AG08396 (cell line): ENCODE measurements around the gene SUMO3.

Experiments used
- DNase-seq: peaks from one replicate; pipeline ENCODE4 v3.0.0; 2012; ENCODE audit warnings: low spot score, mixed read lengths

The SUMO3 gene

GRCh38 chr21:44817914-44818639 lies at the start of gene SUMO3:
SUMO3 (minus strand) TSS chr21:44818062; CDS start chr21:44817968, 94 bp downstream.
- peak; percentile 96 for DNase-seq

GRCh38 chr21:44867464-44867863 lies 49.6 kb upstream of the SUMO3 start:
- no peak for DNase-seq

- no peak for DNase-seq
These were observed 48.9 kb upstream of the SUMO3 start for GRCh38 chr21:44866780-44867179.

GRCh38 chr21:44865561-44866280 lies 47.9 kb upstream of the SUMO3 start:
- DNase-seq: no peak

GRCh38 chr21:44862869-44863685 lies 45.2 kb upstream of the SUMO3 start:
- DNase-seq: no peak

GRCh38 chr21:44858791-44859190 lies 40.9 kb upstream of the SUMO3 start:
- no peak for DNase-seq

- no peak for DNase-seq
These were observed 40.4 kb upstream of the SUMO3 start for GRCh38 chr21:44858291-44858690.

- DNase-seq: no peak
These were observed 39.4 kb upstream of the SUMO3 start for GRCh38 chr21:44857127-44857892.

- no peak for DNase-seq
These were observed 38.3 kb upstream of the SUMO3 start for GRCh38 chr21:44856131-44856530.

- DNase-seq: no peak
These were observed 37.7 kb upstream of the SUMO3 start for GRCh38 chr21:44855572-44855971.

- no peak for DNase-seq
These were observed 37.0 kb upstream of the SUMO3 start for GRCh38 chr21:44854664-44855446.

GRCh38 chr21:44854391-44854663 lies 36.5 kb upstream of the SUMO3 start:
- no peak for DNase-seq

GRCh38 chr21:44853601-44854390 lies 35.9 kb upstream of the SUMO3 start:
- no peak for DNase-seq

GRCh38 chr21:44850905-44851657 lies 33.2 kb upstream of the SUMO3 start:
- DNase-seq: no peak

- no peak for DNase-seq
These were observed 32.4 kb upstream of the SUMO3 start for GRCh38 chr21:44850208-44850800.

GRCh38 chr21:44849616-44850130 lies 31.8 kb upstream of the SUMO3 start:
- no peak for DNase-seq

GRCh38 chr21:44848821-44849521 lies 31.1 kb upstream of the SUMO3 start:
- DNase-seq: no peak

- DNase-seq: no peak
These were observed 29.6 kb upstream of the SUMO3 start for GRCh38 chr21:44847261-44848056.
